Measurements from ENCODE around the gene C20orf173.

Gene C20orf173

DNA sequence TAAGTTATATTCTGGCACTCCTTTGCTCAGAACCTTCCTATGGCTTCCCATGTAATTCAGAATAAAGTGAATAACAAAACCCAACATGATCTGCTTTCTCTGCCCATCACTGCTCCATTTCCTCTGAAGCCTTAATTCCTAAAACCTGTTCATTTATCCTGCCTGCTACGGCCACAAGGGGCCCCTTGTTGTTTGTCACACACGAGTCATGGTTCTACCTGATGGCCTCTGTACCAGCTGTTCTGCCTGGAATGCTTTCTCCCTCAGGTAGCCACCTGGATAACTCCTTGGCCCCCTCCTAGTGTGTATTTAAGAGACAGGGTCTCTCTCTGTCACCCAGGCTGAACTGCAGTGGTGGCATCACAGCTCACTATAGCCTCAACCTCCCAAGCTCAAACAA, 39.2 kb upstream of the C20orf173 start:
- no peak for DNase-seq (ENCODE audit: low read depth)
- TF ChIP-seq CTCF (conservative IDR thresholded peaks at IDR 0.05; ENCODE audit: low read length), result peak; percentile 28
- H3K4me3 ChIP-seq (ENCODE audit: low read length), result no peak overlapping the region

GRCh38 chr20:35564905-35565304, 35.5 kb upstream of the C20orf173 start:
- no peak for DNase-seq (ENCODE audit: low read depth)
- TF ChIP-seq CTCF (conservative IDR thresholded peaks at IDR 0.05; ENCODE audit: low read length), result no peak
- H3K4me3 ChIP-seq (ENCODE audit: low read length), result no peak overlapping the region

GRCh38 chr20:35563834-35564233, 34.4 kb upstream of the C20orf173 start:
- H3K4me3 ChIP-seq (ENCODE audit: low read length), result no peak overlapping the region
- no peak for TF ChIP-seq CTCF (conservative IDR thresholded peaks at IDR 0.05; ENCODE audit: low read length)
- DNase-seq (ENCODE audit: low read depth), result no peak

DNA sequence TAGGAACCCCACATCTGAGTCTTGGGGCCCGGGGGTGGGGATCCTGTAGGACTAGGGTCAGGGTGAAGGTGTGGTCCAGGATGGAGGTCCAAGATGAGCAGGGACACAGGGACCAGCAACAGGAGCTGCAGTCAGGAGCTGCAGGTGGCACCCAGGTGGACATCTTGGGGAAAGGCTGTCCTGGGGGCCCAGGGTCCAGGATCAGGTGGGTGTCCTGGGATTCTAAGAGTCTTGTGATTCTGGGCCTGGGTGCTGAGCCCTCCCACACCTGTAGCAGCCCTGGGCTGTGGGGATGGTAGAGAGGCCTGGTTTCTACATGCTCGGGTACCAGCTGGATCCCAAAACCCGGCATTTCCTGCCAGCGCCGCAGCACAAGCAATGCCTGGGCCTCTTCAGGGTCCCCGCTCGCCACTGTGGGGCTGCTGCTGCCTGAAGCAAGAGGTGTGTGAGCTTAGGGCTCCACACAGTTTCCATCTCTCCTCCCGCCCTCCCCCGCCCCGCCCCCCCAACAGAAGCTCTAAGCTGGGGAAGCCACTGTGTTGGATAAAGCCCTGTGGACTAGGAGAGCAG, 33.2 kb upstream of the C20orf173 start:
- no peak for TF ChIP-seq CTCF (conservative IDR thresholded peaks at IDR 0.05; ENCODE audit: low read length)
- H3K4me3 ChIP-seq (ENCODE audit: low read length), result no peak overlapping the region
- DNase-seq (ENCODE audit: low read depth), result no peak

DNA sequence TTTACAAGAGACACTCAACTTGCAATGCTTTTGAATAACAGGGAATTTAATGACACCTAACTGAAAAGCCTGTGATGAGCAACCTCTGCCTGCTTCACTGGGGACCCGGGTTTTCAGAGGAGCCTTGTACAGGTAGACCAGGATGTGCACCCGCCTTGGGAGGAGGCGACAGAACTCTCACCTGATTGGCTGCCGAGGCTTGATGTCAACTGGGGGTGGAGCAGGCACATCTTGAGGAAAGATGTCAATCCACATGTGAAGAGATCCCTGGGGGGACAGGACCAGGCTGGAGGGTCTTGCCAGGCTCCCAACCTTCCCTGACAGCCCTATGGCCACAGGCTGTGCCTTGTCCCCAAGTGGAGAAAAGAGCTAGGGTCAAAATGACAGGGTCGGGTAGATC, 32.2 kb upstream of the C20orf173 start:
- DNase-seq (ENCODE audit: low read depth), result no peak
- no peak for TF ChIP-seq CTCF (conservative IDR thresholded peaks at IDR 0.05; ENCODE audit: low read length)
- no peak overlapping the region for H3K4me3 ChIP-seq (ENCODE audit: low read length)

- H3K4me3 ChIP-seq (ENCODE audit: low read length), result no peak overlapping the region
- peak; percentile 43 for TF ChIP-seq CTCF (conservative IDR thresholded peaks at IDR 0.05; ENCODE audit: low read length)
- DNase-seq (ENCODE audit: low read depth), result peak; percentile 48
These were observed 31.8 kb upstream of the C20orf173 start for GRCh38 chr20:35561268-35561667.

DNA sequence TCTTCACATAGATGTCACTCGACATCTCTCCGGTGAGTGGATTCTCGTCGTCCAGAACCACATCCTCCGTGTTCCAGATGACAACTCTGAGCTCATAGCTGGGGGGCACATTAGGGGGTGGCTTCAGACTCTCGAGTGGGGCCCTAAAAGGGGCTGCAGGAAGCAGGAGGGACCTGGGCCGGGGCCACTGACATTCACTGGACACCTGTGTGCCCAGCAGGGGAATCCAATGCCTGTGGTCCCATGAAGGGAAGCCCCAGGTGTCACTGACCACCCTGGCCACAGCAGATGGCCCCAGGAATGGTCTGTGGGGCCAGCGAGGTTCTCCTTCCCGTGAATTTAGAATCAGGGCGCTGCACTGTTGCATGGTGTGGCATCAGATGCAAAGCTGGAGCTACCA, 31.1 kb upstream of the C20orf173 start:
- H3K4me3 ChIP-seq (ENCODE audit: low read length), result no peak overlapping the region
- TF ChIP-seq CTCF (conservative IDR thresholded peaks at IDR 0.05; ENCODE audit: low read length), result no peak
- no peak for DNase-seq (ENCODE audit: low read depth)
